Erythroblast (primary cell): ENCODE measurements around the gene MLN.

Experiments
- GATA1 ChIP-seq: IDR thresholded peaks from 2 replicates; pipeline ENCODE4 v1.6.1; 2011; ENCODE audit warnings: low read depth, mild to moderate bottlenecking, control low read depth, low read length, moderate library complexity
- POLR2A ChIP-seq: IDR thresholded peaks from 2 replicates; pipeline ENCODE4 v1.6.1; 2011; ENCODE audit warnings: mild to moderate bottlenecking, low read length

GRCh38 chr6:33765368-33765767, 38.4 kb downstream of the MLN start:
- TF ChIP-seq POLR2A (no peak), GATA1 (no peak)
